LNCaP clone FGC (cell line): ENCODE results near the gene KAT8.
A peak's percentile ranks its signal among the peaks of the same experiment; 100 is the strongest.
"Not testable (repeated sequence)": the region's sequence is repeated elsewhere in the genome, so short reads cannot be mapped to it uniquely, and the experiment has no call there.

ENCODE experiments used
- DNase-seq: peaks from one replicate; pipeline ENCODE4 v3.0.0-alpha.2; 2011; ENCODE audit warnings: low read depth
- H3K4me3 ChIP-seq: 2 replicates; pipeline ENCODE4 v1.5.1; 2011; ENCODE audit warnings: mild to moderate bottlenecking, low read depth, low read length, control low read depth
- TF ChIP-seq, protein P1 (sequence below): IDR thresholded peaks from 2 replicates; pipeline ENCODE4 v1.5.1; 2012; ENCODE audit warnings: mild to moderate bottlenecking; ENCODE audit not compliant: control insufficient read depth, insufficient read depth; ENCODE audit errors: extremely low read depth

KAT8 gene

GRCh38 chr16:31157136-31157535 lies 39.7 kb downstream of the KAT8 start:
- DNase-seq = no peak
- TF ChIP-seq, protein P1, sequence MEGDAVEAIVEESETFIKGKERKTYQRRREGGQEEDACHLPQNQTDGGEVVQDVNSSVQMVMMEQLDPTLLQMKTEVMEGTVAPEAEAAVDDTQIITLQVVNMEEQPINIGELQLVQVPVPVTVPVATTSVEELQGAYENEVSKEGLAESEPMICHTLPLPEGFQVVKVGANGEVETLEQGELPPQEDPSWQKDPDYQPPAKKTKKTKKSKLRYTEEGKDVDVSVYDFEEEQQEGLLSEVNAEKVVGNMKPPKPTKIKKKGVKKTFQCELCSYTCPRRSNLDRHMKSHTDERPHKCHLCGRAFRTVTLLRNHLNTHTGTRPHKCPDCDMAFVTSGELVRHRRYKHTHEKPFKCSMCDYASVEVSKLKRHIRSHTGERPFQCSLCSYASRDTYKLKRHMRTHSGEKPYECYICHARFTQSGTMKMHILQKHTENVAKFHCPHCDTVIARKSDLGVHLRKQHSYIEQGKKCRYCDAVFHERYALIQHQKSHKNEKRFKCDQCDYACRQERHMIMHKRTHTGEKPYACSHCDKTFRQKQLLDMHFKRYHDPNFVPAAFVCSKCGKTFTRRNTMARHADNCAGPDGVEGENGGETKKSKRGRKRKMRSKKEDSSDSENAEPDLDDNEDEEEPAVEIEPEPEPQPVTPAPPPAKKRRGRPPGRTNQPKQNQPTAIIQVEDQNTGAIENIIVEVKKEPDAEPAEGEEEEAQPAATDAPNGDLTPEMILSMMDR = no peak
- H3K4me3 ChIP-seq = no peak overlapping the region

GRCh38 chr16:31167315-31167714 lies 49.9 kb downstream of the KAT8 start:
- DNase-seq = no peak
- H3K4me3 ChIP-seq = no peak overlapping the region
- TF ChIP-seq, protein P1 = no peak

- DNase-seq = no peak
- H3K4me3 ChIP-seq = no peak overlapping the region
- TF ChIP-seq, protein P1 = no peak
Observed at GRCh38 chr16:31168848-31169247, 51.4 kb downstream of the KAT8 start.

DNA sequence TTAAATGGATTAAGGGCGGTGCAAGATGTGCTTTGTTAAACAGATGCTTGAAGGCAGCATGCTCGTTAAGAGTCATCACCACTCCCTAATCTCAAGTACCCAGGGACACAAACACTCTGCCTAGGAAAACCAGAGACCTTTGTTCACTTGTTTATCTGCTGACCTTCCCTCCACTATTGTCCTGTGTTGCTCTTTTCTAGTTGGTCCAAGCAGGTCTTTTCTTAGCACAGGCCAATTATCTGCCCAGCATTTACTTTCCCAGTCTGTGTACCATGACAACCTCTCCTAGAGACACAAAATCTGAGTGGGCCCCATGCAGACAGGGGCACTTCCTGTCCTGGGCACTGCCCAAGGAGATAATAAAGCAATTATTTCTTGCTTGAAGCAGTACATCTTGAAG lies 52.6 kb downstream of the KAT8 start:
- not testable (repeated sequence) for DNase-seq

DNA sequence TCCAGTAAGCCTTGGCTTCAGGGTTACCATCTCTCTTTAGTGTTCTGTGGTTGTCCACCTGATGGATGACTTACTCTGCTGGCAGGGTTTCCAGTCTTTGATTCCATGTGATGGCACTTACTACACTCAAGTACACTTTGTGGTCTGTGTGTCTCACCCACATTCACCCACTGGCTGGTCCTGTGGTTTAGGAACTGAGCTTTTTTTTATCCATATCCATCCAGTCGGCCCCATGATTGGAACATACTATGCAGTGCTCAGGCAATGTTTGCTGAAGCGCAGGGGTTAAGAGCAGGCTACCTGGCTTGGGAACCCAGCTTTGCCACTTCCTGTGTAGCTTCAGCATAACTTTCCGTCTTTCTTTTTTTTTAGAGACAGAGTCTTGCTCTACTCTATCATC lies 59.7 kb downstream of the KAT8 start:
- no peak for DNase-seq
- TF ChIP-seq, protein P1 = no peak
- H3K4me3 ChIP-seq = no peak overlapping the region

More for the DNA sequence above, 52.6 kb downstream of the KAT8 start:
- H3K4me3 ChIP-seq = not testable (repeated sequence)

DNA sequence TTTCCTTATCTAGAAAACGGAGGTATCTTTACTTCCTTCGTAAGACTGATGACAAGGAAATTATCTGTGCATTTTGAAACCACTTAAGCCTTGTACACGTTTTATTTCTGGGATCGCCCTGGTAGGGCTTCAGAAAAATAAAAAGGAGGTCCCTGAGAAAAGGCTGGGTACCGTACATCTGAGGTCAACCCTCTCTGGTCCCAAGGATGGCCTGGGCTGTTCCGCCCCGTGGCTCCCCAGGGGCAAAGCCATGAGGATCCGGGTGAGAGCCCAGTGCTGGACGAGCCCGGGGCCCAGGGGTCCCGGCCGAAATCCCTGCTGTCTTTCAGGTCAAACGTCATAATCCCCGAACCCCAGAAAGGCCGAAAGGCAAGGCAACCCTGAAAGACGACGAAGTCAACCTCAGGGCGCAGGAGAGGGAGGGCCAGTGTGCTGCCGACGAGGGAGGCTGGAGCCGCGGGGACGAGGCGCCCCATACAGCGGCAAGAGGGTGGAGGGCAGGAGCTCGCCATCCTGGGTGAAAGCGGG lies 61.8 kb downstream of the KAT8 start:
- TF ChIP-seq, protein P1 = no peak
- DNase-seq = no peak
- H3K4me3 ChIP-seq = peak overlapping the region; percentile 94

DNA sequence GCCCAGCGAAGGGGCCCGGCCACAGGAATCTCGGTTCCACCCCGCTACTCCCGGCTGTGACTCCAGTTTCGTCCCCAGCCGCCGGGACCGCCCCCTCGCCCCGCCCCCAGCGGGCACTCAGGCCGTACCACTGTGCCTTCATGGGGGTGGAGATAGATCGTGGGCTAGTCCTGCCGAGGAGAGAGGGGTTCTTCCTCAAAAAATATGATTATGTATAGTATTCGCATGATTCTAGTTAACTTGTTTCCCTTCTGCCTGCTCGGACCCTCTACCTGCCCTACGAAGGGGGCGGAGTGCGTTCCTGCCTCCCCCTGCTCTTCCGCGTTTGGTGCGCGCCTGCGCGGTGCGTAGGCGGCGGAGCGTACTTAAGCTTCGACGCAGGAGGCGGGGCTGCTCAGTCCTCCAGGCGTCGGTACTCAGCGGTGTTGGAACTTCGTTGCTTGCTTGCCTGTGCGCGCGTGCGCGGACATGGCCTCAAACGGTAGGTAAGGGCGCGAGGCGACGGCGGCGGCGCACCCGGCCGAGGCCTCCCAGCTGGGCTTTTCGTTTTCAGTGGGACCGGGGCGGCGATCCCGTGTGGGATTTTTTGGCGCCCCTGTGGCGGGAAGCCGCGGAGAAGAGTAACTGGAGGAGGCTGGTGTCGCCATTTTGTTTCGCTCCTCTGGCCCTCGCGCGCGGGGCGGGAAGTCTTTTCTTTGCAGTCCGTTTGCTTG lies 62.4 kb downstream of the KAT8 start, which contains the start of gene FUS:
Gene FUS, plus strand, starts transcription at position 393 of the 713 bp plus-strand sequence. Its CDS starts 76 bp downstream, at position 469.
- H3K4me3 ChIP-seq = peak within 1 kb of the TSS; percentile 94
- DNase-seq = peak; percentile 64
- TF ChIP-seq, protein P1 = no peak
